Activated T-helper 1 cell treated with anti-CD3 and anti-CD28 coated beads, Interleukin-12 subunit alpha, Interleukin-12 subunit beta, Interleukin-2, Interleukin-4 antibody, amounts not matched to agents 30 ng/mL and 10 ng/mL and 1 ng/mL, durations not matched to agents 14 hours and 24 hours and 36 hours (primary cell): ENCODE data around the gene TMEM128. TPM values are rescaled to one million over a fixed set of nuclear protein-coding genes. Genes with fewer than 3 reads are reported as not detected.
"Not testable (repeated sequence)": the region's sequence is repeated elsewhere in the genome, so short reads cannot be mapped to it uniquely, and the experiment has no call there.

Experiments
- DNase-seq: peaks from one replicate; pipeline ENCODE4 v3.0.0; 2021; ENCODE audit warnings: low spot score
- H3K27ac Mint-ChIP-seq: one replicate; pipeline ENCODE4 v1.8.0; 2021; ENCODE audit warnings: mild to moderate bottlenecking, mixed read lengths
- H3K27me3 Mint-ChIP-seq: one replicate; pipeline ENCODE4 v1.8.0; 2022; ENCODE audit warnings: mild to moderate bottlenecking, moderate library complexity, mixed read lengths; ENCODE audit not compliant: insufficient read depth
- H3K36me3 Mint-ChIP-seq: one replicate; pipeline ENCODE4 v1.8.0; 2021; ENCODE audit warnings: low read depth, mixed read lengths
- H3K4me1 Mint-ChIP-seq: one replicate; pipeline ENCODE4 v1.8.0; 2021; ENCODE audit warnings: low read depth, mixed read lengths
- H3K4me3 Mint-ChIP-seq: one replicate; pipeline ENCODE4 v1.8.0; 2021; ENCODE audit warnings: mild to moderate bottlenecking, moderate library complexity, mixed read lengths
- H3K9me3 Mint-ChIP-seq: one replicate; pipeline ENCODE4 v1.8.0; 2021; ENCODE audit warnings: mixed read lengths
- intact Hi-C: fragments of 100-400 bp; cut with micrococcal nuclease; formaldehyde crosslinking; loops from one replicate; pipeline ENCODE4 v1.15.1; 2024
- total RNA-seq: library from RNA; stranded (reverse); gene quantifications from 2 replicates; pipeline ENCODE4 v1.2.3, GENCODE V29; 2022

TMEM128 gene
- total RNA-seq, 1 donor from 2014 or later, result 19.9 TPM

- intact Hi-C loops, result no loop called here
- no peak for DNase-seq
- no peaks in the 10 kb centered on the region for H3K27me3 Mint-ChIP-seq
- H3K4me1 Mint-ChIP-seq, result peaks cover 28% of the 10 kb centered on the region
- peak overlapping the region; percentile 69 for H3K27ac Mint-ChIP-seq
- H3K36me3 Mint-ChIP-seq, result peaks cover 44% of the 10 kb centered on the region
- no peaks in the 10 kb centered on the region for H3K9me3 Mint-ChIP-seq
- H3K4me3 Mint-ChIP-seq, result no peak overlapping the region
Observed at GRCh38 chr4:4270529-4270928, 22.5 kb upstream of the TMEM128 start.

DNA sequence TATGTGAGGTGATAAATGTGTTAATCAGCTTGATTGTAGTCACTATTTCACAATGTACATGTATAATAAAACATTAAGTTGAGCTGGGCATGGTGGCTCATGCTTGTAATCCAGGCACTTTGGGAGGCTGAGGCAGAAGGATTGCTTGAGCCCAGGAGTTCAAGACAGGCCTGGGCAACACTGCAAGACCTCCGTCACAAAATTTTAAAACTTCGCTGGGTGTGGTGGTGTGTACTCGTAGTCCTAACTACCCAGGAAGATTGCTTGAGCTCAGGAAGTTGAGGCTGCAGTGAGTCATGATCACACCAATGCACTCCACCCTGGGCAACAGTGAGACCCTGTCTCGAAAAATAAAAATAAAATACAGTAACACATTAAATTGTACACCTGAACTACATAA lies 21.8 kb upstream of the TMEM128 start:
- Mint-ChIP-seq H3K4me1 (peaks cover 28% of the 10 kb centered on the region), H3K4me3 (no peak overlapping the region), H3K27ac (peak overlapping the region; percentile 14), H3K9me3 (no peaks in the 10 kb centered on the region), H3K27me3 (no peaks in the 10 kb centered on the region), H3K36me3 (peaks cover 44% of the 10 kb centered on the region)
- intact Hi-C loops, result no loop called here
- no peak for DNase-seq

DNA sequence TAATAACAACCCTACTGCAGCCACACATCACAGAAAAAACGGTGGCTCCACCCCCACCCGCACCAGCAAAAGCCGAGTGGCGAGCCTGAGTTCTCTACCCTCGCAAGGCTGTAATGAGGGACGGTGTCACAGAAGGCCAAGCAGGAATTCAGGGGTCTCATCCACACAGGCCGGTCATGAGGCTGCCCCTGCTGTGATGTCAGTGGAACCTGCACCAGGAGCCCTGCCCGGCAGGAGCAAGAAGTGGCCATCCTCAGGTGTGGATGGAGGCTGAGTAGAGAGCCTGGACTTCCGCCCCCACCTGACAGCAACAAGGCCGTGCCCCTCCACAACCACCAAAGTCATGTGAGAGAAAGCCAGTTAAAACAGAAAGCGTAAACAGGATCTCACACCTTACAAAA lies 21.3 kb upstream of the TMEM128 start:
- no peak overlapping the region for H3K4me3 Mint-ChIP-seq
- intact Hi-C loops, result no loop called here
- H3K9me3 Mint-ChIP-seq, result no peaks in the 10 kb centered on the region
- peak overlapping the region; percentile 14 for H3K27ac Mint-ChIP-seq
- no peak for DNase-seq
- peaks cover 28% of the 10 kb centered on the region for H3K4me1 Mint-ChIP-seq
- no peaks in the 10 kb centered on the region for H3K27me3 Mint-ChIP-seq
- H3K36me3 Mint-ChIP-seq, result peaks cover 39% of the 10 kb centered on the region

DNA sequence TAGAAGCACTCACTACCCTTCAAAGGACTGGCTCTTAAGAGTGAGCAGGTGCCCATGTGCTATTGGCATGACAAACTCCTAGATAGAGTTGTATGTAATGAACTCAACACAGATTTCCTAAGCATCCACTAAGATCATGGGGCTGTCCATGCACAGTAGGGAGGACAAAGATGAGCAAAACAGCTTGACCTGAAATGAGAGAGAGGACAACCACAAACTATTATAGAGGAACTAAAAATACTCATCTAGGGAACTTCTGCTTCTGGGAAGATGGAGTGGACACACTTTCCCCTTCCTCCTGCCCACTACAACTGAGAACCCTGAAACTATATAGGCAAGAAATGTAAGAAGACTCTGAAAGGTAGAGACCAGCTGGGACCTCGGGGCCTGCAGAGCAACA lies 20.8 kb upstream of the TMEM128 start:
- Mint-ChIP-seq H3K27me3 (no peaks in the 10 kb centered on the region), H3K36me3 (peaks cover 36% of the 10 kb centered on the region), H3K9me3 (no peaks in the 10 kb centered on the region), H3K4me3 (no peak overlapping the region), H3K4me1 (peaks cover 28% of the 10 kb centered on the region), H3K27ac (peak overlapping the region; percentile 49)
- intact Hi-C loops, result no loop called here
- no peak for DNase-seq

DNA sequence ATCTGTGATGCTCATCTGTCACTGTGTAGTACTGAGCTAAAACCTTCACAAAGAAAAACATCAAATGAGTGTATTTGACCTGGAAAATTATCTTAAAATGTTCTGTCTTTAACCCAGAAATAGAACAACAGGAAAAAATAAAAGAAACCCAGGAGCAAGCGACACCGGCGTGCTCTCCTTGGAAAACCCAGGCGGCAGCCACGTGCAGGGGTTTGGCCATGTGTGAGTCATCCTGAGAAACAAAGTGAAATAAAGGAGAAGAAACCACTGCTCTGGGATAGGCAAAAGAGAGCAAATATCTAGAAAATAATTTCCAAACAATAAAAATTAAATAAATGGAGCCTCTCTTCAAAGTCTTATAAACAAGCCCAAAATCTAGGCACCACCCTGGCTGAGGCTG lies 20.0 kb upstream of the TMEM128 start:
- peaks cover 3% of the 10 kb centered on the region for H3K27me3 Mint-ChIP-seq
- no peaks in the 10 kb centered on the region for H3K9me3 Mint-ChIP-seq
- no peak overlapping the region for H3K4me3 Mint-ChIP-seq
- intact Hi-C loops, result no loop called here
- peaks cover 28% of the 10 kb centered on the region for H3K4me1 Mint-ChIP-seq
- DNase-seq, result no peak
- H3K27ac Mint-ChIP-seq, result no peak overlapping the region
- peaks cover 36% of the 10 kb centered on the region for H3K36me3 Mint-ChIP-seq

DNA sequence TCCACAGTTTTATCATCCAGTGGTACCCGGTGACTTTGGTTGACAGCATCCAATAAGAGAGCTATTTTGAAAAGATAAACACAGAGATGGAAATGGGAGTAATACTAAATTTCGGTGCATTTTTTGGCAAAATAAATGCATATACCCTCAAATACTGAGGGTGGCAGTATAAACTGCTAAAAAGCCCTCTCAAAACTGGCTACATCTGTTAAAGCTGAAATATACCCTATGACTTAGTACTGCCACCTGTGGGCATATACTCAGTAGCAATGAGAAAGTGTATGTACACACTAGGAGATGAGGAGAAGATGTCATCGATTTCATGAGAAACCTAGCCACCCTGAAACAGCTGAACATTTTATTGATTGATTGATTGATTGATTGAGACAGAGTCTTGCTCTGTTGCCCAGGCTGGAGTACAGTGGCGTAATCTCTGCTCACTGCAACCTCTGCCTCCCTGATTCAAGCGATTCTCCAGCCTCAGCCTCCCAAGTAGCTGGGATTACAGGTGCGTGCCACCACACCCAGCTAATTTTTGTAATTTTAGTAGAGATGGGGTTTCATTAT lies 12.2 kb upstream of the TMEM128 start:
- H3K4me1 Mint-ChIP-seq, result peaks cover 7% of the 10 kb centered on the region
- H3K9me3 Mint-ChIP-seq, result no peaks in the 10 kb centered on the region
- peaks cover 4% of the 10 kb centered on the region for H3K27me3 Mint-ChIP-seq
- no peaks in the 10 kb centered on the region for H3K36me3 Mint-ChIP-seq
- DNase-seq, result no peak
- no peak overlapping the region for H3K4me3 Mint-ChIP-seq
- intact Hi-C loops, result loop anchor here (1.0 kb wide), 1 partner anchor 75 kb away; no protein-coding TSS in a partner anchor
- H3K27ac Mint-ChIP-seq, result no peak overlapping the region

DNA sequence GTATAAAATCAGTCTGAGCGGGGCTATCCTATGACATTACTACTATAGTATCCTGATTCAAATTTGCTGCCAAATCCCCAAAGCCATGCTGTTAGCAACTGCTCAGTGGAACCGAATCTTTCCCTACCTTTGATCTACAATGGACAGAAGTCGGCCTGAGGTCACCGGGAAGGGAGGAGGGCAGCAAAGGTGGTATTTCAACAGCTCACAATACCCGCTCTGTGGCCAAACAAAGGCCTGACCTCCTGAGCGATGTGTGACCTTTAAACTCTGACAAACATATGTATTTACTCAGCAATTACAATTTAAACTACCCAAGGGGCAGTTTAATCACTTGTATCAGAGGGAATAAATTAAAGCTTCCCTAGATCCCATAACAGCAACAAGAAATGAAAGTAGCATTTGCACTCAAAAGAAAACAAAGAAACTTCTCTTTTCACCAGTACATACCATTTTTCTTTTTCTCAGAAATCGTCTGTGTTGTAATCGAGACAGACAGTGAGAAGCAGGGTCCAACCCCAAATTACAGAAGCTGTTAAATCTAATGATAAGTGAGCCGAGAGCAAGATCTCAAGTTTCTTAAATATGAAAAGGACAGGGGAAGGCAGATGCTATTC lies 11.6 kb upstream of the TMEM128 start:
- no peaks in the 10 kb centered on the region for H3K36me3 Mint-ChIP-seq
- no peak for DNase-seq
- no peaks in the 10 kb centered on the region for H3K9me3 Mint-ChIP-seq
- no peak overlapping the region for H3K4me3 Mint-ChIP-seq
- H3K27me3 Mint-ChIP-seq, result peaks cover 4% of the 10 kb centered on the region
- no peak overlapping the region for H3K27ac Mint-ChIP-seq
- intact Hi-C loops, result loop anchor here (1.0 kb wide), 1 partner anchor 76 kb away; no protein-coding TSS in a partner anchor
- H3K4me1 Mint-ChIP-seq, result peaks cover 7% of the 10 kb centered on the region

GRCh38 chr4:4257705-4258104 lies 9.7 kb upstream of the TMEM128 start:
- H3K9me3 Mint-ChIP-seq, DNase-seq, H3K27ac Mint-ChIP-seq, intact Hi-C loops, H3K4me1 Mint-ChIP-seq, H3K36me3 Mint-ChIP-seq, H3K4me3 Mint-ChIP-seq, H3K27me3 Mint-ChIP-seq: not testable (repeated sequence)

DNA sequence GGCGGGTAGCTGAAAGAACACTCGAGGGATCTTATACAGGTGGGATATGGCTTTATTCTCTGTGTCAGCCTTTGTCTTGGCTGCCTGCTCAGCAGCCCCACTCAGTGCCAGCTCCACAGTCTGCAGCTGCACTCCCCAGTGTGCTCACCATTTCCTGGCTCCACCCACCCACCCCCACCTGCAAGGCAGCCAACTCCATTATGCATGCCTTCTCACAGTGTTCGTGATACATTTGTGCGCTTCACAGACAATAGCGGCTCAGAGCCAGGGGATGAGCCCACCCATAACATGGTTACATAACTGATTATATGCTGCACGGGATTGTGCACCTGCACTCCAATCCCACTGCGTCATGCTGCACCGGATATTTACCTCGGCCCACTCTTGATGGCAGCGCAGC lies 8.8 kb upstream of the TMEM128 start:
- intact Hi-C loops, result no loop called here
- no peak overlapping the region for H3K27ac Mint-ChIP-seq
- H3K36me3 Mint-ChIP-seq, result no peaks in the 10 kb centered on the region
- H3K27me3 Mint-ChIP-seq, result peaks cover 5% of the 10 kb centered on the region
- no peaks in the 10 kb centered on the region for H3K9me3 Mint-ChIP-seq
- no peak overlapping the region for H3K4me3 Mint-ChIP-seq
- no peak for DNase-seq
- peaks cover 7% of the 10 kb centered on the region for H3K4me1 Mint-ChIP-seq

DNA sequence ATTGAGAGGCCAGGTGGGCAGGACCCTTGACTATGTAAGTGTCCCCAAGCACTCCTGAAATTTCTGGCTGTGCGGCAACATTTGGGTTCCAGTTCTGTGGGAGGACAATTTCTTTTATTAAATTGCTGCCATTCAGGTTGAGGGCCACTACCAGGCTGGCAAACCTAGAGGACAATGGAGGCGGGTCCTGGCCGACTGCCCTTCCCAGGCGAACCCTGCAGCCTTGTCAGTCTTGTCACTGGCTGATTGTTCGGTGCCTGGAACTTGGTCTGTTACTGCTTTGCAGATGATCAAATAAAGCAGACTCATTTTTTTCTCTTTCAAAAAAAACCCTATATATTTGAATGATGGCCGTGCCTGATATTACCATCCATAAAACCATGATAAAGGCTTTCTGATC lies 6.6 kb upstream of the TMEM128 start:
- peaks cover under 1% of the 10 kb centered on the region for H3K4me1 Mint-ChIP-seq
- no peaks in the 10 kb centered on the region for H3K36me3 Mint-ChIP-seq
- H3K9me3 Mint-ChIP-seq, result no peaks in the 10 kb centered on the region
- H3K27ac Mint-ChIP-seq, result no peak overlapping the region
- peaks cover 9% of the 10 kb centered on the region for H3K27me3 Mint-ChIP-seq
- no peak for DNase-seq
- no peak overlapping the region for H3K4me3 Mint-ChIP-seq
- intact Hi-C loops, result no loop called here

DNA sequence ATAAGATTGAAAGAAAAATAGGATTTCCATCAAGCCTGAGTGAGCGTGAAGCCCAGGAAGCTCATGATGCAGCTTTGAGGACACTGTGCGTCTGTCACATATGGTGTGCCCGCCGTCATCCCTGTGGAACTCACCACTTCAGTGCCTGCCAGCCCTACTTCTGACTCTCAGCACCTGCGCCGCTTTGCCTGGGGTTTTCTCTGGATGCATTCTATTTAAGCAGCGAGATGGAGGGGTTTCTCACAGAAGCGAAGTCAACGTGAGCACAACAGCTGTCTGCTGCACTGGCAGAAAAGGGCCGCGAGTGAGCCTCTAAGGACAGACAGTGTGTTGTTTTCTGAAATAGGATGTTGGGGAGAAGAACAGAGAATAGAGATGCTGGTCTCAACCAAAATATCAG lies 6.2 kb upstream of the TMEM128 start:
- no peaks in the 10 kb centered on the region for H3K9me3 Mint-ChIP-seq
- intact Hi-C loops, result no loop called here
- H3K27ac Mint-ChIP-seq, result no peak overlapping the region
- H3K36me3 Mint-ChIP-seq, result no peaks in the 10 kb centered on the region
- H3K4me3 Mint-ChIP-seq, result no peak overlapping the region
- peaks cover 9% of the 10 kb centered on the region for H3K27me3 Mint-ChIP-seq
- peaks cover 2% of the 10 kb centered on the region for H3K4me1 Mint-ChIP-seq
- no peak for DNase-seq

DNA sequence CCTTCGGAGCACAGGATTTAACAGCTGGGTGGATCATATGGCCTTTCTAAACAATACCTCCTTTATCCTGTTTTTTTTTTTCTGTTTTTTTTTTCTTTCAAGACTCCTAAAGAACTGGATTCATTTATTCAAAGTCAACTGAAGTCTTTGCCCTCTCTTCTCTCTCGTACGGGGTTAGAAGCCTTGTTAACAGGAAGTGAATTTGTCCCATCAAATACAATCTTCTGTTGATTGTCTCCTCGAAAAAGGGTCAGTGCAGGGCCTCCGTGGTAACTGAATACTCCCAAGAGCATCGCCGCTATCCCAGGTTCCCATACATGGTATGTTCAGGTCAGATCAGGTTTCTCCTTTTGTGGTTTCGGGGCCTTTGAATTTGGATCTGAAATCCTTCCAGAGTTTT lies 1.8 kb upstream of the TMEM128 start:
- peaks cover 8% of the 10 kb centered on the region for H3K36me3 Mint-ChIP-seq
- DNase-seq, result no peak
- H3K9me3 Mint-ChIP-seq, result no peaks in the 10 kb centered on the region
- no peak overlapping the region for H3K27ac Mint-ChIP-seq
- H3K27me3 Mint-ChIP-seq, result peaks cover 8% of the 10 kb centered on the region
- H3K4me1 Mint-ChIP-seq, result peaks cover 34% of the 10 kb centered on the region
- intact Hi-C loops, result loop anchor here (2.0 kb wide), 1 partner anchor 295 kb away; no protein-coding TSS in a partner anchor
- H3K4me3 Mint-ChIP-seq, result peak overlapping the region; percentile 11

DNA sequence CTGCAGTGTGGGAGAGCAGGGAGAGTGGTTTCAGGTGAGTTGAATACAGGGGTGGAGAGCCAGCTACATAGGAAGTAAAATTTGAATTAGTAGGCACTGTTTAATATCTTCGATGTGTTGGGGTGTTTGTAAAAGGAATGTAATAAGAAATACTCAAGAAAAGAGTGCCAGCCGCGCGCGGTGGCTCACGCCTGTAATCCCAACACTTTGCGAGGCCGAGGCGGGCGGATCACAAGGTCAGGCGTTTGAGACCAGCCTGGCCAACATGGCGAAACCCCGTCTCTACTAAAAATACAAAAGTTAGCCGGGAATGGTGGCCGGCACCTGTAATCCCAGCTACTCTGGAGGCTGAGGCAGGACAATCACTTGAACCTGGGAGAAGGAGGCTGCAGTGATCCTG lies 1.3 kb upstream of the TMEM128 start:
- not testable (repeated sequence) for H3K9me3 Mint-ChIP-seq, H3K36me3 Mint-ChIP-seq, H3K27me3 Mint-ChIP-seq, H3K27ac Mint-ChIP-seq, DNase-seq
- Mint-ChIP-seq H3K4me3 (peak overlapping the region; percentile 87), H3K4me1 (peaks cover 35% of the 10 kb centered on the region)
- intact Hi-C loops, result loop anchor here (2.0 kb wide), 1 partner anchor 295 kb away; no protein-coding TSS in a partner anchor

GRCh38 chr4:4248885-4249203 lies 821 bp upstream of the TMEM128 start:
- Mint-ChIP-seq H3K36me3 (peaks cover 9% of the 10 kb centered on the region), H3K27me3 (peaks cover 4% of the 10 kb centered on the region), H3K4me3 (peak overlapping the region; percentile 87), H3K9me3 (no peaks in the 10 kb centered on the region), H3K27ac (peak overlapping the region; percentile 97), H3K4me1 (peaks cover 35% of the 10 kb centered on the region)
- intact Hi-C loops, result loop anchor here (1.0 to 2.0 kb wide), 3 partner anchors 41 to 294 kb away; partner anchors contain the start of genes LYAR and ZBTB49
- DNase-seq, result no peak
